Upper lobe of left lung (tissue), 6 donors: Measurements from ENCODE around the gene ANKRD40. TPM values are rescaled to one million over a fixed set of nuclear protein-coding genes. Genes with fewer than 3 reads are reported as not detected.

Source experiments
- ATAC-seq, 2 donors: fragments of 200-7000 bp; cut with Tn5 transposase; one replicate each; pipeline ENCODE4 v1.9.1; 2022; ENCODE audit warnings: mild to moderate bottlenecking in 2 of 2, moderate library complexity in 2 of 2; ENCODE audit not compliant: low FRiP score in 2 of 2
- DNase-seq, 2 donors: peaks; one replicate each; pipeline ENCODE4 v3.0.0-alpha.2; 2019 to 2020
- H3K27ac ChIP-seq, 4 donors: fragments of 200-600 bp; sonication (generic); one replicate each; pipeline ENCODE4 v1.5.1; 2016 to 2019
- H3K27me3 ChIP-seq, 4 donors: fragments of 200-600 bp; sonication (generic); one replicate each; pipeline ENCODE4 v1.5.1; 2017 to 2019
- H3K36me3 ChIP-seq, 4 donors: fragments of 200-600 bp; sonication (generic); one replicate each; pipeline ENCODE4 v1.5.1; 2016 to 2019
- H3K4me1 ChIP-seq, 4 donors: fragments of 200-600 bp; sonication (generic); one replicate each; pipeline ENCODE4 v1.5.1; 2018 to 2019
- H3K4me3 ChIP-seq, 4 donors: fragments of 200-600 bp; sonication (generic); one replicate each; pipeline ENCODE4 v1.5.1; 2017 to 2019; ENCODE audit warnings: mild to moderate bottlenecking in 2 of 4, moderate library complexity in 1 of 4
- H3K9me3 ChIP-seq, 4 donors: fragments of 200-600 bp; sonication (generic); one replicate each; pipeline ENCODE4 v1.5.1; 2018 to 2019
- CTCF ChIP-seq, 6 experiments: fragments of 450-650 bp in 4 of 6; fragments of 200-600 bp in 2 of 6; sonication (generic) in 2 of 6; IDR thresholded peaks; one replicate each; pipeline ENCODE4 v1.5.1; 2016 to 2019; ENCODE audit warnings: antibody characterized with exemption in 6 of 6
- EP300 ChIP-seq, 4 donors: sonication (generic); formaldehyde crosslinking; IDR thresholded peaks; one replicate each; pipeline ENCODE4 v1.5.1; 2017; ENCODE audit warnings: antibody characterized with exemption in 4 of 4, control low read depth in 2 of 4
- POLR2A ChIP-seq, 4 donors: fragments of 450-650 bp; IDR thresholded peaks; one replicate each; pipeline ENCODE4 v1.5.1; 2016 to 2017; ENCODE audit warnings: antibody characterized with exemption in 4 of 4, mild to moderate bottlenecking in 2 of 4
- POLR2AphosphoS5 ChIP-seq, 2 donors: sonication (generic); formaldehyde crosslinking; IDR thresholded peaks; one replicate each; pipeline ENCODE4 v1.5.1; 2017; ENCODE audit warnings: antibody characterized with exemption in 2 of 2
- whole genome bisulfite sequencing, 2 donors: methylation state at CpG; one replicate each; pipeline ENCODE4 v1.1.5; 2017 to 2018; 5-methylcytosine and 5-hydroxymethylcytosine counted together
- total RNA-seq, 6 donors: library from RNA; depleted of rRNA in 4 of 6; stranded (reverse); fragments of >200 nt in 4 of 6; gene quantifications; one replicate each; pipeline versions ENCODE4 v1.1.0 to v1.2.1, GENCODE V29; 2016 to 2021
- donor health status: DM: no; HTN: no; CAD: no; lungs with moderate emphysema.
- donor health status: DM: no; HTN: yes; CAD: no; lungs with severe emphysema.

The ANKRD40 gene
- total RNA-seq, 6 donors from 2014 or later, result 27.9 to 52.9 (median 43.7) TPM

- Histone ChIP-seq H3K9me3 (no peaks in the 10 kb centered on the region), H3K36me3 (peaks cover 20 to 68% (median 45%) of the 10 kb centered on the region in 4 donors), H3K27me3 (no peaks in the 10 kb centered on the region), H3K4me1 (peaks cover 2 to 11% (median 6%) of the 10 kb centered on the region in 4 donors), H3K4me3 (no peak overlapping the region), H3K27ac (no peak overlapping the region)
- no peak for DNase-seq
- ATAC-seq, result no peak
- no peak for TF ChIP-seq EP300 (IDR thresholded peaks at IDR 0.05)
- no peak for TF ChIP-seq POLR2A (IDR thresholded peaks at IDR 0.05)
- TF ChIP-seq CTCF (IDR thresholded peaks at IDR 0.05), result no peak
- no peak for TF ChIP-seq POLR2AphosphoS5 (IDR thresholded peaks at IDR 0.05)
- 72 to 74% methylated on average over 2 of the region's 2 CpGs for WGBS, 2 donors
These were observed 31.4 kb upstream of the ANKRD40 start for GRCh38 chr17:50739098-50739497.

- Histone ChIP-seq H3K27me3 (no peaks in the 10 kb centered on the region), H3K27ac (no peak overlapping the region), H3K4me3 (no peak overlapping the region), H3K4me1 (peaks cover 6 to 21% (median 12%) of the 10 kb centered on the region in 4 donors), H3K36me3 (peaks cover 6 to 49% (median 28%) of the 10 kb centered on the region in 4 donors), H3K9me3 (no peaks in the 10 kb centered on the region)
- no peak for TF ChIP-seq EP300 (IDR thresholded peaks at IDR 0.05)
- no peak for TF ChIP-seq POLR2A (IDR thresholded peaks at IDR 0.05)
- TF ChIP-seq POLR2AphosphoS5 (IDR thresholded peaks at IDR 0.05), result no peak
- no peak for TF ChIP-seq CTCF (IDR thresholded peaks at IDR 0.05)
- DNase-seq (no peak), ATAC-seq (no peak)
- 97 to 100% methylated on average over 2 of the region's 2 CpGs for WGBS, 2 donors
These were observed 29.5 kb upstream of the ANKRD40 start for GRCh38 chr17:50737118-50737698.

- H3K4me3 ChIP-seq, result no peak overlapping the region
- no peak for DNase-seq
- peaks cover 0 to 30% (median 12%) of the 10 kb centered on the region in 4 donors for H3K36me3 ChIP-seq
- WGBS, 2 donors, result 83 to 86% methylated on average over 3 of the region's 3 CpGs
- H3K27me3 ChIP-seq, result no peaks in the 10 kb centered on the region
- no peak overlapping the region for H3K27ac ChIP-seq
- H3K9me3 ChIP-seq, result no peaks in the 10 kb centered on the region
- peaks cover 19 to 38% (median 29%) of the 10 kb centered on the region in 4 donors for H3K4me1 ChIP-seq
- ATAC-seq, result no peak
- TF ChIP-seq POLR2A (IDR thresholded peaks at IDR 0.05), result no peak
These were observed 27.6 kb upstream of the ANKRD40 start for GRCh38 chr17:50735287-50735686.

- H3K9me3 ChIP-seq, result no peaks in the 10 kb centered on the region
- ATAC-seq, result no peak
- no peaks in the 10 kb centered on the region for H3K36me3 ChIP-seq
- TF ChIP-seq POLR2AphosphoS5 (IDR thresholded peaks at IDR 0.05) (no peak), CTCF (IDR thresholded peaks at IDR 0.05) (no peak), EP300 (IDR thresholded peaks at IDR 0.05) (no peak)
- peak overlapping the region in 2 of 4 donors; percentile 1 to 27 for H3K27ac ChIP-seq
- H3K27me3 ChIP-seq, result no peaks in the 10 kb centered on the region
- 71% methylated on average over 7 of the region's 7 CpGs for WGBS, 2 donors
- no peak for DNase-seq
- no peak overlapping the region for H3K4me3 ChIP-seq
- H3K4me1 ChIP-seq, result peaks cover 30 to 70% (median 51%) of the 10 kb centered on the region in 4 donors
These were observed 24.1 kb upstream of the ANKRD40 start for GRCh38 chr17:50731575-50732460.

GRCh38 chr17:50728881-50729765, 21.4 kb upstream of the ANKRD40 start:
- H3K27me3 ChIP-seq, result no peaks in the 10 kb centered on the region
- H3K4me3 ChIP-seq, result no peak overlapping the region
- H3K36me3 ChIP-seq, result no peaks in the 10 kb centered on the region
- DNase-seq, result no peak
- TF ChIP-seq POLR2AphosphoS5 (IDR thresholded peaks at IDR 0.05) (no peak), EP300 (IDR thresholded peaks at IDR 0.05) (no peak), CTCF (IDR thresholded peaks at IDR 0.05) (no peak), POLR2A (IDR thresholded peaks at IDR 0.05) (no peak)
- no peak for ATAC-seq
- H3K27ac ChIP-seq, result no peak overlapping the region
- H3K9me3 ChIP-seq, result no peaks in the 10 kb centered on the region
- WGBS, 2 donors, result 66 to 77% methylated on average over 5 of the region's 5 CpGs
- H3K4me1 ChIP-seq, result peaks cover 37 to 75% (median 61%) of the 10 kb centered on the region in 4 donors
